HG03039 (cell line): Measurements from ENCODE around the gene SUSD2.

ENCODE experiments used
- ATAC-seq: cut with Tn5 transposase; IDR thresholded peaks from one replicate; pipeline ENCODE4 v1.9.1; 2021; ENCODE audit warnings: mild to moderate bottlenecking, moderate library complexity; ENCODE audit not compliant: unreplicated experiment

Gene SUSD2

GRCh38 chr22:24148266-24149197 is 32.8 kb upstream of the SUSD2 start:
- no peak for ATAC-seq

GRCh38 chr22:24149198-24149590 is 32.1 kb upstream of the SUSD2 start:
- no peak for ATAC-seq

- no peak for ATAC-seq
Observed at GRCh38 chr22:24153353-24153752, 27.9 kb upstream of the SUSD2 start.

- no peak for ATAC-seq
Observed at GRCh38 chr22:24153959-24154358, 27.3 kb upstream of the SUSD2 start.

- ATAC-seq: no peak
Observed at GRCh38 chr22:24154826-24155225, 26.5 kb upstream of the SUSD2 start.

- no peak for ATAC-seq
Observed at GRCh38 chr22:24155627-24156140, 25.6 kb upstream of the SUSD2 start.

- peak; percentile 25 for ATAC-seq
Observed at GRCh38 chr22:24156141-24156912, 25.0 kb upstream of the SUSD2 start.

GRCh38 chr22:24156913-24157821 is 24.1 kb upstream of the SUSD2 start:
- peak; percentile 51 for ATAC-seq

GRCh38 chr22:24157822-24158135 is 23.5 kb upstream of the SUSD2 start:
- no peak for ATAC-seq

- no peak for ATAC-seq
Observed at GRCh38 chr22:24159650-24160049, 21.6 kb upstream of the SUSD2 start.

- ATAC-seq: no peak
Observed at GRCh38 chr22:24160546-24160945, 20.7 kb upstream of the SUSD2 start.

- ATAC-seq: no peak
Observed at GRCh38 chr22:24161485-24161884, 19.8 kb upstream of the SUSD2 start.

GRCh38 chr22:24161909-24162308 is 19.4 kb upstream of the SUSD2 start:
- ATAC-seq: no peak

GRCh38 chr22:24162436-24162835 is 18.9 kb upstream of the SUSD2 start:
- no peak for ATAC-seq

GRCh38 chr22:24164243-24164642 is 17.0 kb upstream of the SUSD2 start:
- no peak for ATAC-seq

- no peak for ATAC-seq
Observed at GRCh38 chr22:24164940-24165339, 16.3 kb upstream of the SUSD2 start.

GRCh38 chr22:24165673-24166072 is 15.6 kb upstream of the SUSD2 start:
- no peak for ATAC-seq

- ATAC-seq: no peak
Observed at GRCh38 chr22:24166811-24167210, 14.5 kb upstream of the SUSD2 start.

GRCh38 chr22:24169439-24170058 is 11.7 kb upstream of the SUSD2 start:
- no peak for ATAC-seq

GRCh38 chr22:24170188-24170587 is 11.1 kb upstream of the SUSD2 start:
- ATAC-seq: no peak
